B cell (primary cell): ENCODE results near the gene ERBB2.

Experiments
- CTCF ChIP-seq: fragments of 200-600 bp; IDR thresholded peaks from one replicate; pipeline ENCODE4 v1.8.0; 2022; ENCODE audit warnings: antibody characterized with exemption, mild to moderate bottlenecking
- EZH2 ChIP-seq: IDR thresholded peaks from 2 replicates; pipeline ENCODE4 v1.6.1; 2012; ENCODE audit warnings: borderline replicate concordance, low read depth, mild to moderate bottlenecking, moderate library complexity, low read length; ENCODE audit not compliant: insufficient read depth, poor library complexity, severe bottlenecking

GRCh38 chr17:39730095-39730921 lies 30.4 kb downstream of the ERBB2 start, which contains the start of gene MIEN1:
- TF ChIP-seq EZH2 (no peak), CTCF (peak; percentile 96)
